Stimulated activated naive CD8-positive, alpha-beta T cell treated with anti-CD3 and anti-CD28 coated beads, Interleukin-15, amount 100 ng/mL, for 72 hours (primary cell): ENCODE results near the gene LRRC66.
A peak's percentile ranks its signal among the peaks of the same experiment; 100 is the strongest.

Experiments
- ATAC-seq: fragments of 150-1000 bp; cut with Tn5 transposase; 2 replicates; pipeline ENCODE4 v1.10.0; 2021; ENCODE audit warnings: mild to moderate bottlenecking, moderate library complexity
- DNase-seq, 2 donors: peaks; one replicate each; pipeline ENCODE4 v3.0.0; 2021 to 2022
- H3K27ac Mint-ChIP-seq, 2 donors: one replicate each; pipeline ENCODE4 v1.8.0; 2022; ENCODE audit warnings: mild to moderate bottlenecking in 2 of 2, mixed read lengths in 2 of 2, moderate library complexity in 2 of 2
- H3K27me3 Mint-ChIP-seq: one replicate; pipeline ENCODE4 v1.8.0; 2022; ENCODE audit warnings: mixed read lengths
- H3K4me1 Mint-ChIP-seq: one replicate; pipeline ENCODE4 v1.8.0; 2022; ENCODE audit warnings: mild to moderate bottlenecking, mixed read lengths
- H3K4me3 Mint-ChIP-seq, 2 donors: one replicate each; pipeline ENCODE4 v1.8.0; 2022; ENCODE audit warnings: mild to moderate bottlenecking in 2 of 2, mixed read lengths in 2 of 2, moderate library complexity in 1 of 2
- H3K9me3 Mint-ChIP-seq, 2 donors: one replicate each; pipeline ENCODE4 v1.8.0; 2022; ENCODE audit warnings: mixed read lengths in 2 of 2

The LRRC66 gene

GRCh38 chr4:52019936-52020657 is at the start of gene LRRC66:
TSS of gene LRRC66 (minus strand) at chr4:52020363. CDS start at chr4:52017613, 2,750 bp downstream.
- Mint-ChIP-seq H3K27ac (peak within 1 kb of the TSS in 1 of 2 donors; percentile 47), H3K4me3 (no peak within 1 kb of the TSS)

GRCh38 chr4:52069571-52069970 is 49.4 kb upstream of the LRRC66 start:
- no peak for DNase-seq
- Mint-ChIP-seq H3K4me1 (no peaks in the 10 kb centered on the region), H3K9me3 (no peaks in the 10 kb centered on the region), H3K27me3 (peaks cover 72% of the 10 kb centered on the region), H3K27ac (no peak overlapping the region), H3K4me3 (no peak overlapping the region)
- no peak for ATAC-seq

More at GRCh38 chr4:52019936-52020657, at the start of gene LRRC66:
- ATAC-seq (no peak), DNase-seq (no peak)
- Mint-ChIP-seq H3K4me1 (no peaks in the 10 kb centered on the region), H3K27me3 (no peaks in the 10 kb centered on the region), H3K9me3 (no peaks in the 10 kb centered on the region)

GRCh38 chr4:52059372-52059771 is 39.2 kb upstream of the LRRC66 start:
- ATAC-seq: no peak
- no peak overlapping the region for H3K27ac Mint-ChIP-seq
- no peak for DNase-seq
- no peak overlapping the region for H3K4me3 Mint-ChIP-seq
- H3K9me3 Mint-ChIP-seq: no peaks in the 10 kb centered on the region
- H3K27me3 Mint-ChIP-seq: peaks cover 33% of the 10 kb centered on the region
- no peaks in the 10 kb centered on the region for H3K4me1 Mint-ChIP-seq

DNA sequence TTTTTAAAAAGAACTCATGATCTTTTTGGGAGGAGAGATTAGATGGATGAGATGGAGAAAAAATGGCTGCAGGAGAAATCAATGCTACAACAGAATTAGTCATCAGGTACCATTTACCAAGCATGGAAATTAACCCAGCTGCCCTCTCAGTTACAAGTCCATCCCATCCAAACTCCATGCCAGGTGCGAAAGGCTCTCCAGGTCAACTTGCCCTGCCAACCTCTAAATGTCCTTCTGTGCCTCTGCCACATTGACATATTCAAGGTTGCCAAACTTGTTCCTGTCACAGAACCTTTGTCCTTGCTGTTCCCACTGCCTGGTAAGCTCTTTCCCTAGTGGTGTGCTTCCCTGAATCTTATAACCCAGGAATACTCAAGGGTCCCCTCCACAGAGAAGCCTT is 38.1 kb upstream of the LRRC66 start:
- no peak overlapping the region for H3K4me3 Mint-ChIP-seq
- no peak for DNase-seq
- no peaks in the 10 kb centered on the region for H3K4me1 Mint-ChIP-seq
- no peaks in the 10 kb centered on the region for H3K9me3 Mint-ChIP-seq
- peaks cover 44% of the 10 kb centered on the region for H3K27me3 Mint-ChIP-seq
- H3K27ac Mint-ChIP-seq: no peak overlapping the region
- ATAC-seq: no peak

GRCh38 chr4:52057196-52057595 is 37.0 kb upstream of the LRRC66 start:
- DNase-seq (no peak), ATAC-seq (no peak)
- no peaks in the 10 kb centered on the region for H3K9me3 Mint-ChIP-seq
- H3K27me3 Mint-ChIP-seq: peaks cover 55% of the 10 kb centered on the region
- no peak overlapping the region for H3K27ac Mint-ChIP-seq
- peaks cover 5% of the 10 kb centered on the region for H3K4me1 Mint-ChIP-seq
- H3K4me3 Mint-ChIP-seq: no peak overlapping the region

DNA sequence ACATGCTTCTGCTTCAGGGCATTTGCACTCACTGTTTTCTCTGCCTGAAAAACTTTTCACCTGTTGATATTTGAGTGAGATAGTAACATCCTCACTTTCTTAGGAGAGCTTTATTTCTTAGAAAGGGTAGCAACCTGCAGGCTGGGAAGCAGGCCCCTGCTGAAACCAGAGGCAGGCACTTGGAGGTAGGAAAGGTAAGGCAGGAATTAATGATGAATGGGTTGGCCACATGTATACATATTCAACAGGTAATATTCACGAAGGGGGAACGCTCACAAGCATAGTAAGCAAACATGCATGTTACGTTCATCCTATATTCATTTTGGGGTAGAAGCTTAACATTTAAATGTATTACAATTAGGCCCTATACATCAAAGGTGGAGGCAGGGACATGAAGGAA is 34.1 kb upstream of the LRRC66 start:
- ATAC-seq (no peak), DNase-seq (no peak)
- H3K27ac Mint-ChIP-seq: no peak overlapping the region
- H3K27me3 Mint-ChIP-seq: peaks cover 77% of the 10 kb centered on the region
- no peaks in the 10 kb centered on the region for H3K9me3 Mint-ChIP-seq
- H3K4me1 Mint-ChIP-seq: peaks cover 13% of the 10 kb centered on the region
- H3K4me3 Mint-ChIP-seq: no peak overlapping the region

- peak; percentile 67 for ATAC-seq
- no peaks in the 10 kb centered on the region for H3K9me3 Mint-ChIP-seq
- H3K4me1 Mint-ChIP-seq: peaks cover 13% of the 10 kb centered on the region
- H3K27ac Mint-ChIP-seq: no peak overlapping the region
- peak in 1 of 2 donors; percentile 13 for DNase-seq
- peak overlapping the region; percentile 73 to 75 for H3K4me3 Mint-ChIP-seq
- H3K27me3 Mint-ChIP-seq: peaks cover 83% of the 10 kb centered on the region
These were observed 32.3 kb upstream of the LRRC66 start for GRCh38 chr4:52052475-52052780.

DNA sequence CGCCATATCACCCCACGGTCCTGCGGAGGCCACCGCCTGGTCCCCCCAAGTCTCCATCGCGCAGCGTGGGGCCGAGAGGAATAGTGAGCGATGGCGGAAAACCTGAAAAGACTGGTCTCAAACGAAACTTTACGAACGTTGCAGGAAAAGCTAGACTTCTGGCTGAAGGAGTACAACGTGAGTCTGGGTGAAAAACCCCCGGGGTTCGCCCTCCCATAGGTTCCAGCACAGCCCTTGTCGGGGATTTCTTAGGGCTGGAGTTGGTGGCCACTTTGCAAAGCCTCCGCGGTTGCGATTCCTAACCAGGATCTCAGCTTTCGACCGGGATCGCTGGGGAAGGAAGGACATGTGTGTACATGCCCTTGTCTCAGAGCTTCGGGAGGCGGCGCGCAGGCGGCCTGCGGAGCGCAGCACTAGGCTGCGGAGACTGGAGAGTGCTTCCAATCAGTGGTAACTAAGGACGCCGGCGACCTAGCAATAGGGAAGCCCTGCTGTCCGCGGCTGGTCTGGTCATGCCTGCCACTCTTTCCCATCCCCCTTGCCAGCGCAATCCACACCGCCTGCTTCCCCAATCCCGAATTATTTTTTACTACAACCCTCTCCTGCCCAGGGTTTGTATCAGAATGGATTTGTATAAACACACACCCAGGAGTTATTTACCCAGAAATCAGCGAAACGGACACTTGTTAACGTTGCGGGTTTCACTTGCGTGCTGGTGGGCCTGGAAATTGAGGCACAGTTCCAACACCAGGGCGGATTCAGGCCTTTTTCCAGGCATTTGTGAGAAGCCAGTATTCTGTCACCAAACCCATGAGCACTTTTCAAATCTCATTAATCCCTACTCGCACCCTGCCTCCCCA is 31.7 kb upstream of the LRRC66 start:
- peaks cover 13% of the 10 kb centered on the region for H3K4me1 Mint-ChIP-seq
- DNase-seq (peak; percentile 11 to 13), ATAC-seq (peak; percentile 70)
- peaks cover 84% of the 10 kb centered on the region for H3K27me3 Mint-ChIP-seq
- H3K9me3 Mint-ChIP-seq: no peaks in the 10 kb centered on the region
- H3K27ac Mint-ChIP-seq: peak overlapping the region in 1 of 2 donors; percentile 83
- H3K4me3 Mint-ChIP-seq: peak overlapping the region; percentile 73 to 75

- H3K4me1 Mint-ChIP-seq: peaks cover 13% of the 10 kb centered on the region
- DNase-seq (no peak), ATAC-seq (peak; percentile 65)
- H3K27ac Mint-ChIP-seq: peak within 1 kb of the TSS in 1 of 2 donors; percentile 83
- peak within 1 kb of the TSS; percentile 73 to 75 for H3K4me3 Mint-ChIP-seq
- peaks cover 84% of the 10 kb centered on the region for H3K27me3 Mint-ChIP-seq
- H3K9me3 Mint-ChIP-seq: no peaks in the 10 kb centered on the region
These were observed 31.1 kb upstream of the LRRC66 start, which contains the start of gene SPATA18 for GRCh38 chr4:52051213-52051614. TSS of gene SPATA18 (plus strand) at chr4:52051304. CDS start at chr4:52051705, 401 bp downstream.

GRCh38 chr4:52049266-52049665 is 29.1 kb upstream of the LRRC66 start:
- no peak for ATAC-seq

GRCh38 chr4:52045028-52045427 is 24.9 kb upstream of the LRRC66 start:
- Mint-ChIP-seq H3K27me3 (peaks cover 77% of the 10 kb centered on the region), H3K4me1 (no peaks in the 10 kb centered on the region), H3K4me3 (no peak overlapping the region), H3K27ac (no peak overlapping the region), H3K9me3 (no peaks in the 10 kb centered on the region)
- ATAC-seq: no peak
- DNase-seq: no peak

More at GRCh38 chr4:52049266-52049665, 29.1 kb upstream of the LRRC66 start:
- Mint-ChIP-seq H3K27ac (no peak overlapping the region), H3K4me3 (no peak overlapping the region), H3K27me3 (peaks cover 82% of the 10 kb centered on the region), H3K4me1 (peaks cover 13% of the 10 kb centered on the region), H3K9me3 (no peaks in the 10 kb centered on the region)
- no peak for DNase-seq

DNA sequence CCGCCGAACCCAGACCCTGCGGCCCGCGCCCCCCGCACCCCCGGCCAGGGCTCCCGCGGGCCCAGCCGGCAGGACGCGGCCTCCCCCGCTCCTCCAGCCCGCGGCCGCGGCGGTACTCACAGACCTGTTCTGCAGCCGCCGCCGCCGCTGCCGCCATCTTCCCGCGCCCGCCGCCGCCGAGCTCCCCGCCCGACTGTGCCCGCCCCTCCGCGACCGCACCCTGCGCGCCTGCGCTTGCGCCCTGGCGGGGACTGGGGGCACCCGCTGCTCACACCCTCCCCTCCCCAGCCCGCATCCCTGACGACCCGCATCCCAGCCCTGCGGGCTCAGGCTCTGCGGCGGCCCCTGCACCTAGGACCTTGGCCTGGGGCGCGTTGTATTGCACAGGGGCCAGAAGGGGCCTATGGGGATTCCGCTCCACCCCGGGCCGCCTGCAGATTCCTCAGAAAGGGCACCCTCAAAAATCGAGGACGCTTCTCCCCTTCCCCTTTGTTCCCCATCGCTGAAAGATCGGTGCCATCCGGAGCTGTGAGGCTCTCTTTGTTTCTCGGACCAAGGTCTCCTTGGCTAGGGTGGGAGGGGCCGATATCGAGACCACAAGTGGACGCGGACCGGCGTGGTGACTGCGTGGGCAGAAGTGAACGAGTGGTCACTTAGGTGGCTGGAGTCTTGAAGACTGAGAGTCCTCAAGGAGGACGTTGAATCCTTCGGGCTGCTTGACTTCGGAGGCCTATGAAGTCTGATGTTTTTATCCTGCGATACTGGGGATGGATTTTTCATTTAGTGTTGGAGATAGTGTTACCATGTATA is 18.1 kb upstream of the LRRC66 start, which contains the start of gene SGCB:
Gene SGCB (minus strand): TSS at position 197 of the 810 bp plus-strand sequence. CDS start 40 bp downstream, at position 157.
- peaks cover 23% of the 10 kb centered on the region for H3K4me1 Mint-ChIP-seq

GRCh38 chr4:52037689-52038102 is 17.5 kb upstream of the LRRC66 start:
- H3K27ac Mint-ChIP-seq: peak overlapping the region in 1 of 2 donors; percentile 94
- peaks cover 29% of the 10 kb centered on the region for H3K27me3 Mint-ChIP-seq
- no peaks in the 10 kb centered on the region for H3K9me3 Mint-ChIP-seq
- peaks cover 23% of the 10 kb centered on the region for H3K4me1 Mint-ChIP-seq
- ATAC-seq (peak; percentile 75), DNase-seq (peak; percentile 34 to 36)
- peak overlapping the region; percentile 78 to 92 for H3K4me3 Mint-ChIP-seq

More for the DNA sequence above, 18.1 kb upstream of the LRRC66 start, which contains the start of gene SGCB:
- Mint-ChIP-seq H3K4me3 (peak within 1 kb of the TSS; percentile 82 to 92), H3K9me3 (no peaks in the 10 kb centered on the region), H3K27ac (peak within 1 kb of the TSS; percentile 86 to 94), H3K27me3 (peaks cover 35% of the 10 kb centered on the region)
- peak; percentile 92 for ATAC-seq
- DNase-seq: peak; percentile 68 to 70

DNA sequence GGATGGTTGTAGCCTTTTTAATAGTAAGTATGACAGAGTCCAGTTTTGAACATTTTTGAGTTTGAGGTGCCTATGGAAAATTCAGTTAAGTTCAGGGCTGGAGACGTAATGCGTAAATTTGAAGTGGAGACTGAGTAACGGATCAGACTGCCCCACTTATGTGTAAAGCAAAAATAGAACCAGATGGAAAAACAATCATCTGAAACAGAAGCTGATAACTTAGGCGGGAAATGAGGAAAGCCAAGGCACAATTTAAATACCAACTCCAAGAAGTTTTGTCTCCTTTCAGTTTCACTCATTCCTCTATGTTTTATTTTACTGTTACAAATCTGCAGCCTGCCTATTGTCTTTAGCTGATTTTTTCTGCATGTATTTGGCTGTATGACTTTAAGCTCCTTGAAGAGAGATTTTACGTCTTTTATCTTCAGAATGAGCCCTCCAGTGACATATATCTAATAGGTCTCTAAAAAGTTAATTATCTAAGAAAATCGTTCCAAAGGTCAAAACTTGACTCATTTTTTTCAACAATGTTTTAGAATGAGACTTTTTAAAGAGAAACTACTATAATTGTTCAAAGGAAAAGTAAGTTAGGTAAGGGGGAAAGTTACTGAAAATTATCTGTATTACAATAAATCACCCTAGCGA is 16.8 kb upstream of the LRRC66 start:
- no peak for ATAC-seq
- Mint-ChIP-seq H3K27ac (peak overlapping the region; percentile 4 to 94), H3K9me3 (no peaks in the 10 kb centered on the region), H3K4me3 (peak overlapping the region; percentile 78 to 92), H3K27me3 (peaks cover 22% of the 10 kb centered on the region), H3K4me1 (peaks cover 23% of the 10 kb centered on the region)
- no peak for DNase-seq

- DNase-seq (no peak), ATAC-seq (no peak)
- H3K27ac Mint-ChIP-seq: no peak overlapping the region
- no peak overlapping the region for H3K4me3 Mint-ChIP-seq
- H3K4me1 Mint-ChIP-seq: peaks cover 23% of the 10 kb centered on the region
- peaks cover 11% of the 10 kb centered on the region for H3K27me3 Mint-ChIP-seq
- H3K9me3 Mint-ChIP-seq: no peaks in the 10 kb centered on the region
These were observed 15.0 kb upstream of the LRRC66 start for GRCh38 chr4:52035190-52035589.
